Fibroblast of the aortic adventitia (primary cell): ENCODE measurements around the gene HMCN1. TPM values are rescaled to one million over a fixed set of nuclear protein-coding genes. Genes with fewer than 3 reads are reported as not detected.

Source experiments
- DNase-seq: peaks from one replicate; pipeline ENCODE4 v3.0.0-alpha.2; 2010; ENCODE audit warnings: low read depth
- H3K4me3 ChIP-seq: 2 replicates; pipeline ENCODE4 v1.5.1; 2011; ENCODE audit warnings: low read depth, mild to moderate bottlenecking, control low read depth, low read length, moderate library complexity
- total RNA-seq: library from RNA; depleted of rRNA; stranded (reverse); fragments of >200 nt; gene quantifications from 2 replicates; pipeline ENCODE4 v1.2.3, GENCODE V29; 2012; ENCODE audit warnings: low replicate concordance
- TF ChIP-seq, protein P1 (sequence below): IDR thresholded peaks from 2 replicates; pipeline ENCODE4 v1.5.1; 2011; ENCODE audit warnings: mild to moderate bottlenecking, low read length, control low read depth, inconsistent platforms; ENCODE audit not compliant: insufficient read depth

The HMCN1 gene
- total RNA-seq, 1 donor = 106 TPM

DNA sequence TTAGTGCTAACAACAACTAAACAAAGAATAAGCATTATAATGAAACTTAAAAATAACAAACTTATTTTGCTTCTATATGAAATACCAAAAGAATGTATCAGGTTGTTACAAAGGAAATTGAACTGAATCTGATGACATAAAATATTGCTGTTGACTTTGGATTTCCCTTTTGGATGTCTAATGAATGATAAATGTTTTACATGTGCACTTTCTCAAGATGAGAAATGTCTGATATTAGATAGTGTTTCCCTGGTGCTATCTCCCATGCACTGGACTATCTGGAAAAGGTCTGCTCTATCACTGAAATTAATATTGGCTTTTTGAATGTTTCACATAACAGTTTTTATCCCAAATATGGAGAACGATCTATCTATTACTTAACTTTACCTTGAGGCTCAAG is 179.9 kb downstream of the HMCN1 start:
- TF ChIP-seq, protein P1, sequence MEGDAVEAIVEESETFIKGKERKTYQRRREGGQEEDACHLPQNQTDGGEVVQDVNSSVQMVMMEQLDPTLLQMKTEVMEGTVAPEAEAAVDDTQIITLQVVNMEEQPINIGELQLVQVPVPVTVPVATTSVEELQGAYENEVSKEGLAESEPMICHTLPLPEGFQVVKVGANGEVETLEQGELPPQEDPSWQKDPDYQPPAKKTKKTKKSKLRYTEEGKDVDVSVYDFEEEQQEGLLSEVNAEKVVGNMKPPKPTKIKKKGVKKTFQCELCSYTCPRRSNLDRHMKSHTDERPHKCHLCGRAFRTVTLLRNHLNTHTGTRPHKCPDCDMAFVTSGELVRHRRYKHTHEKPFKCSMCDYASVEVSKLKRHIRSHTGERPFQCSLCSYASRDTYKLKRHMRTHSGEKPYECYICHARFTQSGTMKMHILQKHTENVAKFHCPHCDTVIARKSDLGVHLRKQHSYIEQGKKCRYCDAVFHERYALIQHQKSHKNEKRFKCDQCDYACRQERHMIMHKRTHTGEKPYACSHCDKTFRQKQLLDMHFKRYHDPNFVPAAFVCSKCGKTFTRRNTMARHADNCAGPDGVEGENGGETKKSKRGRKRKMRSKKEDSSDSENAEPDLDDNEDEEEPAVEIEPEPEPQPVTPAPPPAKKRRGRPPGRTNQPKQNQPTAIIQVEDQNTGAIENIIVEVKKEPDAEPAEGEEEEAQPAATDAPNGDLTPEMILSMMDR = no peak
- peak; percentile 17 for DNase-seq
- no peak overlapping the region for H3K4me3 ChIP-seq

- H3K4me3 ChIP-seq = no peak overlapping the region
- DNase-seq = peak; percentile 22
- TF ChIP-seq, protein P1 = no peak
These were observed 182.7 kb downstream of the HMCN1 start for GRCh38 chr1:185916861-185917260.

GRCh38 chr1:185917646-185918045 is 183.5 kb downstream of the HMCN1 start:
- peak; percentile 76 for DNase-seq
- no peak overlapping the region for H3K4me3 ChIP-seq
- TF ChIP-seq, protein P1 = no peak

DNA sequence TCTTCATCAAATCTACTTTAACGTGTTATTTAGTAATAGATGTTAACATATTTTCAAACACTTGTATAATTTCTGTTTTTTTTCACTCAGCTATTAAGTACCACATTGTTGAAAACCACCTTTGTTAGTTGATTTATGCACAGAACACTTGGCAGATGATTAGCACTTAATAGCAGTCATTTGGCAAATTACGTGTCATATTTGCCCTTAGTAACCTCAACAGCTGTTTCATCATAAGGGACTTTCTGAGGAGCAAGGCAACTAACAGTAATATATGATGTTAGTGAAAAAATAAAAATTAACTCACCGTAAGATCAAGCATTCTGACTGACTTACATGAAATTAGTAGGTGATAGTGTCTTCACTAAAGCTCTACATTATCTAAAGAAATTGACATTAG is 186.4 kb downstream of the HMCN1 start:
- no peak for DNase-seq
- TF ChIP-seq, protein P1 = no peak
- no peak overlapping the region for H3K4me3 ChIP-seq

- no peak overlapping the region for H3K4me3 ChIP-seq
- TF ChIP-seq, protein P1 = no peak
- DNase-seq = no peak
These were observed 187.4 kb downstream of the HMCN1 start for GRCh38 chr1:185921636-185922035.

DNA sequence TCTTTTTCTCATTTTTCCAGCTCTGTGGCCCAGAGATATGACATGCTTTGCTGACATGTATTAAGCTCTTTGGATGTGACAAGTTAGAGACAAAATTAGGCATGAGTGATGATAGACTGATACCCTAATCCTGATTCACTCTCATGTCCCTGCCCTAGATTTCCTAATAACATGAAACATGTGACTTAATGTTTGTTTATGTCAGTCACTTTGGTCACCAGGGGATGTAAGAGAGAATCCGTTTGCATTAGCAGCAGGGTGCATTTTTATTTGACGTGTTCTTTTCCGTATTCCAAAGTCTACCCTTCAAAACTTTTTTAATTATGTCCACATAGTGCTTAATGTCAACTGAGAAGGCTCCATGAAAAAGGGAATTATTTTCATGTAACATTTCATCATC is 192.4 kb downstream of the HMCN1 start:
- peak; percentile 46 for DNase-seq

GRCh38 chr1:185929776-185930175 is 195.6 kb downstream of the HMCN1 start:
- TF ChIP-seq, protein P1 = no peak
- peak; percentile 51 for DNase-seq
- no peak overlapping the region for H3K4me3 ChIP-seq

More for the DNA sequence above, 192.4 kb downstream of the HMCN1 start:
- TF ChIP-seq, protein P1 = no peak
- no peak overlapping the region for H3K4me3 ChIP-seq
